Activated CD4-positive, alpha-beta T cell treated with anti-CD3 and anti-CD28 coated beads for 1 hour (primary cell): ENCODE data around the gene BAIAP3.
A peak's percentile ranks its signal among the peaks of the same experiment; 100 is the strongest.

Source experiments
- DNase-seq: peaks from one replicate; pipeline ENCODE4 v3.0.0-alpha.2; 2020

BAIAP3 gene

GRCh38 chr16:1335211-1335971 is 1.9 kb downstream of the BAIAP3 start:
- DNase-seq, result no peak

- no peak for DNase-seq
Measured at GRCh38 chr16:1335996-1336395, 2.6 kb downstream of the BAIAP3 start.

GRCh38 chr16:1336619-1337018 is 3.2 kb downstream of the BAIAP3 start:
- no peak for DNase-seq

GRCh38 chr16:1337486-1337885 is 4.0 kb downstream of the BAIAP3 start:
- no peak for DNase-seq

GRCh38 chr16:1338119-1338730 is 4.8 kb downstream of the BAIAP3 start:
- DNase-seq, result no peak

DNA sequence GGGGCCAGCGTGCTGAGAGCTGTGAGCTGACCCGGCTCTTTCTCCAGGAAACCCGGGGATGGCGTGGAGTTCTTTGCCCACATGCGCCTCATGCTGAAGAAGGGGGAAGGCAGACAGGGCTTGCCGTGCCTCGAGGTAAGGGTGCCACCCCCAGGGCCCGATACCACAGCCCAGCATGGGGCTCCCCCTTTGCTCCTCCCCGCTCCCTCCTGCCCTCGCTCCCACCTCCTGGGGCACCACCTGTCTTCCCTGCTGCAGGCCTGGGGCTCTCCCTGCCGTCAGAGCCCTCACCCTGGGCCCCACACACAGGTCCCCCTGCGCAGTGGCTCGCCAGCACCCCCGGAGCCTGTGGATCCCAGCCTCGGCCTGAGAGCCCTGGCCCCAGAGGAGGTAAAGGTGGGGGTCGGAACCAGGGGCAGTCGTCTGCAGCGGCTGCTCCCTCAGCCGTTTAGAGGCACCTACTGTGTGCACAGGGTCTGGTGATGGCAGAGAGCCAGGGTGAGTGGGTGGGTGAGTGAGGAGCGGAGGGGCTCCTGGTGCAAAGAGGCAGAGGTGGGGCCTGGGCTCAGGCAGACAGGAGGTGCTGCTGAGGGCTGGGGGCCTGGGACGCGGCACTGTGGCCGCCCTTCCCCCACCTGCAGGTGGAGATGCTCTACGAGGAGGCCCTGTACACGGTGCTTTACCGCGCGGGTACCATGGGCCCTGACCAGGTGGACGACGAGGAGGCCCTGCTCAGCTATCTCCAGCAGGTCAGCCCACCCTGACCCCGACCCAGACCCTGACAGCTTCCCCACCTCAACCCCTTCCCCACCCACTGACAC is 5.6 kb downstream of the BAIAP3 start:
- DNase-seq, result no peak

GRCh38 chr16:1340730-1341494 is 7.5 kb downstream of the BAIAP3 start:
- DNase-seq, result no peak

- DNase-seq, result no peak
Measured at GRCh38 chr16:1341495-1342420, 8.3 kb downstream of the BAIAP3 start.

GRCh38 chr16:1342526-1343427 is 9.3 kb downstream of the BAIAP3 start:
- DNase-seq, result peak; percentile 89

DNA sequence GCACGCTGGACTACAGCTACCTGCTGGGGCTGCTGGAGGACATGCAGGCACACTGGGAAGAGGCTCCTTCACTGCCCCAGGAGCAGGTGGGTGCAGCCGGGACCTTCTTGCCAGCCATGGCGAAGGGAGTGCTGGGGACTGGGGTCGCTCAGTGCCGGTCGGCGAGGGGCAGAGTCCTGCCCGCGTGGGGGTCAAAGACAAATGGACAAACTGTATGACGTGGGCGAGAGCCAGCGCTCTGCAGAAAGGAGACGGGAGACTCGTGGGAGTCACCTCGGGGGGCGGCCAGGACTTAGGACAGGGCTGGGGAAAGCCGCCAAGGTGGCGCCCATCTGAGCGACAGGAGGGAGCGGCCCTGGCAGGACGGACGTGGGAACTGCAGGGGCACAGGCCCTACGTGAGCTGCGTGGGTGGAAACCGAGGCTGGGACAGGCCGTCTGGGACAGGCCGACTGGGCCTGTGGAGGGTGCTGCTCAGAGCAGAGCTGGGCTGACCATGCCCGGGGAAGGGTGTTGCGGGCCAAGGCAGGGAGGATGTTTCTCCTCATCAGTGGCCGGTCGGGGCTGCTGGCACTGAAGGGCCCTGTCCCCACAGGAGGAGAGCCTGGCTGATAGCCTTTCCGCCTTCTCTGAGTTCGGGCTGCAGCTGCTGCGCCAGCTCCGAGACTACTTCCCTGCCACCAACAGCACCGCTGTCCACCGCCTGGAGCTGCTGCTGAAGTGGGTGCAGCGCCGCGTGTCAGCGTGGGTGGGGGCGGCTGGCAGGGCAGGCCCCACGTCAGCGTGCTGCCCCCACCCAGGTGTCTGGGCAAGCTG is 10.2 kb downstream of the BAIAP3 start:
- DNase-seq, result no peak

DNA sequence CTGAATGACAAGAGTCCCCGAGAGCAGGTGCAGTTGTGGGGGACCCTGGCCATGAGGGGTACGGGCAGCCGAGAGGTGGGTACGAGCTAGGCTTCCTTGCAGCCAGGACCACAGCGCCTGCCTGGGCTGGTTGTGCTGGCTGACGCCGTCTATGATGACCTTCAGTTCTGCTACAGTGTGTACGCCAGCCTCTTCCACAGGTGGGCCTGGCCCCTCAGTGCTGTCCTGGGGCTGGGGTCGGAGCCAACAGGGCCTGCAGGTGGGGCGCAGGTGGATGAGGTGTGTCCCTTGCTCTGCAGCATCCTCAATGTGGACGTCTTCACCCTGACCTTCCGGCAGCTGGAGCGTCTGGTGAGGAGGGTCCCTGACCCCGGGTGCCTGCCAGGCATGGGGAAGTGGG is 11.1 kb downstream of the BAIAP3 start:
- no peak for DNase-seq

DNA sequence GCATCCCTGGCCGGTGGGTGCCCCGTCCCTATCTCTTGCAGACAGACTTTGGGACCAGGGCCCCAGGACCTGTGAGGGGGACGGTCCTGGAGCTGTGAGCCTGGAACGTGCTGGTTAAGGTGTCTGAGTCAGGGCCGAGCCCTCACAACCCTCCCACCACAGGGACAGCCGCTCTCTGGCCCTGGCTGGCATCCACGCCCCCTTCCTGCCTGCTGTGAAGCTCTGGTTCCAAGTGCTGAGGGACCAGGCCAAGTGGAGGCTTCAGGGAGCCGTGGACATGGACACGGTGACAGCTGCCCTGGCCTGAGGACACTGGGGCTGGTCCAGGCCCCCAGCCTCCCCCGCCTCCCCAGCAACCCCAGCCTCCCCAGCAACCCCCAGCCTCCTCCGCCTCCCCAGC is 11.6 kb downstream of the BAIAP3 start:
- no peak for DNase-seq

GRCh38 chr16:1345651-1346421 is 12.4 kb downstream of the BAIAP3 start:
- DNase-seq, result no peak

DNA sequence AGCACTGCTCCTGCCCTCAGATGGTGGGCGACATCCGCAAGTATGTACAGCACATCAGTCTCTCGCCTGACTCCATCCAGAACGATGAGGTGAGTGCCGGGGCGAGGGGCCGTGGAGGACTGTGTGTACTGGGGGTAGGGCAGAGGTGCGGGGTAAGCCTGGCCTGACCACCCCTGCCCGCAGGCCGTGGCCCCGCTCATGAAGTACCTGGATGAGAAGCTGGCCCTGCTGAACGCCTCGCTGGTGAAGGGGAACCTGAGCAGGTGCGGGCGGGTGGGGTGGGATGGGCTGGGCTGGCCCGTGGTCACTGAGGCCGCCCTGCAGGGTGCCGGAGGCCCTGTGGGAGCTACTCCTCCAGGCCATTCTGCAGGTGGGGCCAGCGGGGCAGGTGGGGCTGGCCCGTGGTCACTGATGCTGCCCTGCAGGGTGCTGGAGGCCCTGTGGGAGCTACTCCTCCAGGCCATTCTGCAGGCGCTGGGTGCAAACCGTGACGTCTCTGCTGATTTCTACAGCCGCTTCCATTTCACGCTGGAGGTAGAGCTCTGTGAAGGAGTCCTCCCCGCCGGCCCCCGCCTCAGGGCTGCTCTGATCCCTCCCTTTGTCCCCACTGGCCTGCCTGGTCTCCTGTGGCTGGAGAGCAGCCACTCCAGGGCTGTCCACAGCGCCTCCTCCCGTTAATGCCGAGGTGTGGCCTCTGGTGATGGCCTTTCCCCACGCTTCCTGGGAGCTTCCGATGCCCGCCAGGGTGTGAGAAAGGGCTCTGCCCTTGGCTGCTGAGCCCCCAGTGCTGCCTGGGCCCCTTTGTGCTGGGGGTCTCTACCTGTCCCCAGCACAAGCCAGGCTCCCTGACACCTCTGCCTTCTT is 13.2 kb downstream of the BAIAP3 start:
- DNase-seq, result no peak

DNA sequence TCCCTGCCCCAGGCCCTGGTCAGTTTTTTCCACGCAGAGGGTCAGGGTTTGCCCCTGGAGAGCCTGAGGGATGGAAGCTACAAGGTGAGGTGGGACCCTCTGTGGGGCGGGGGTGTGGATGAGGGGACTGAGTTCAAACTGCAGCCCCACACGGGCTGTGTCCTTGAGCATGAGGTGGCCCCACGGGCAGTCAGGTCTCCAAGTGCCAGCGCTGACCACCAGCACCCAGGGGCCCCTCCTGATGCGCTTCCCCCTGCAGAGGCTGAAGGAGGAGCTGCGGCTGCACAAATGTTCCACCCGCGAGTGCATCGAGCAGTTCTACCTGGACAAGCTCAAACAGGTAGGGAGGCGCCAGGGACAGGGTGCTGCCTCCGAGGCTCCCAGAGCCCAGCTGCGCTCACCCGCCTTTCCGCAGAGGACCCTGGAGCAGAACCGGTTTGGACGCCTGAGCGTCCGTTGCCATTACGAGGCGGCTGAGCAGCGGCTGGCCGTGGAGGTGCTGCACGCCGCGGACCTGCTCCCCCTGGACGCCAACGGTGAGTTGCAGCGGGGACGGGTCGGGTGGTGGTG is 13.9 kb downstream of the BAIAP3 start:
- DNase-seq, result no peak

DNA sequence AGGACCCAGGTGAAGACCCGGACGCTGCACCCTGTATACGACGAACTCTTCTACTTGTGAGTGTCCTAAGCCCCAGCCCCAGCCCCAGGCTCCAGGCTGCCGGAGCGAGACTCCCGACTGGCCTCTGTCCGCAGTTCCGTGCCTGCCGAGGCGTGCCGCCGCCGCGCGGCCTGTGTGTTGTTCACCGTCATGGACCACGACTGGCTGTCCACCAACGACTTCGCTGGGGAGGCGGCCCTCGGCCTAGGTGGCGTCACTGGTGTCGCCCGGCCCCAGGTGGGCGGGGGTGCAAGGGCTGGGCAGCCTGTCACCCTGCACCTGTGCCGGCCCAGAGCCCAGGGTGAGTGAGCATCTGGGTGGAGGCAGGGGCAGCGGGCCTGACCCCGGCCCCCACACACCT is 14.5 kb downstream of the BAIAP3 start:
- DNase-seq, result no peak

GRCh38 chr16:1348441-1348840 is 15.0 kb downstream of the BAIAP3 start:
- DNase-seq, result no peak

- no peak for DNase-seq
Measured at GRCh38 chr16:1348926-1349325, 15.5 kb downstream of the BAIAP3 start.
